GM21423 (cell line): ENCODE results near the gene WARS2.

Experiments used
- ATAC-seq: cut with Tn5 transposase; IDR thresholded peaks from one replicate; pipeline ENCODE4 v1.9.1; 2021; ENCODE audit warnings: mild to moderate bottlenecking, moderate library complexity; ENCODE audit not compliant: unreplicated experiment

The WARS2 gene

GRCh38 chr1:119001181-119002027 is 139.0 kb downstream of the WARS2 start:
- no peak for ATAC-seq

- ATAC-seq: no peak
Measured at GRCh38 chr1:119000371-119001180, 139.9 kb downstream of the WARS2 start.

GRCh38 chr1:118999348-119000071 is 140.9 kb downstream of the WARS2 start:
- no peak for ATAC-seq

GRCh38 chr1:118998171-118998570 is 142.3 kb downstream of the WARS2 start:
- ATAC-seq: no peak

GRCh38 chr1:118997225-118997624 is 143.2 kb downstream of the WARS2 start:
- no peak for ATAC-seq

- ATAC-seq: no peak
Measured at GRCh38 chr1:118995312-118996016, 145.0 kb downstream of the WARS2 start.

GRCh38 chr1:118993700-118994026 is 146.8 kb downstream of the WARS2 start:
- no peak for ATAC-seq

- ATAC-seq: no peak
Measured at GRCh38 chr1:118992868-118993699, 147.4 kb downstream of the WARS2 start.

GRCh38 chr1:118992237-118992825 is 148.1 kb downstream of the WARS2 start:
- ATAC-seq: no peak

- ATAC-seq: no peak
Measured at GRCh38 chr1:118991448-118991847, 149.0 kb downstream of the WARS2 start.

- ATAC-seq: no peak
Measured at GRCh38 chr1:118990513-118991152, 149.8 kb downstream of the WARS2 start.

GRCh38 chr1:118989878-118990378 is 150.5 kb downstream of the WARS2 start:
- ATAC-seq: no peak

GRCh38 chr1:118989006-118989815 is 151.2 kb downstream of the WARS2 start:
- ATAC-seq: no peak

- no peak for ATAC-seq
Measured at GRCh38 chr1:118988186-118989005, 152.1 kb downstream of the WARS2 start, which contains the start of gene TBX15. TSS of gene TBX15 (minus strand) at chr1:118988343. CDS start at chr1:118987795, 548 bp downstream.

GRCh38 chr1:118987468-118988185 is 152.8 kb downstream of the WARS2 start:
- ATAC-seq: no peak
